Ishikawa (cell line): ENCODE measurements around the gene ATP5IF1.

Experiments
- EP300 ChIP-seq: IDR thresholded peaks from 2 replicates; pipeline ENCODE4 v1.6.1; 2012; ENCODE audit warnings: borderline replicate concordance
- TAF1 ChIP-seq: IDR thresholded peaks from 2 replicates; pipeline ENCODE4 v1.6.1; 2012; ENCODE audit warnings: low read depth, mild to moderate bottlenecking
- TEAD4 ChIP-seq: IDR thresholded peaks from 2 replicates; pipeline ENCODE4 v1.6.1; 2012

- TF ChIP-seq EP300 (no peak), TEAD4 (no peak), TAF1 (no peak)
Measured at GRCh38 chr1:28205243-28205642, 30.7 kb upstream of the ATP5IF1 start.
